ENCODE results near the gene DGKB. TPM values are rescaled to one million over a fixed set of nuclear protein-coding genes. Genes with fewer than 3 reads are reported as not detected.

The DGKB gene
- total and polyA plus RNA-seq, 2 donors (not counting 1 experiment from before 2014, with no cell fraction given), result 0.31 TPM; not detected in 1

- H3K36me3 ChIP-seq (ENCODE audit: control insufficient read depth, insufficient read depth, low read length), result no peaks in the 10 kb centered on the region
- H3K79me2 ChIP-seq (ENCODE audit: control insufficient read depth, insufficient read depth, low read length), result no peaks in the 10 kb centered on the region
- no peak for DNase-seq (ENCODE audit: low read depth in 2 of 2)
- no peak overlapping the region for H3K27ac ChIP-seq (ENCODE audit: insufficient read depth, low read length)
- H4K20me1 ChIP-seq (ENCODE audit: control insufficient read depth, extremely low read depth, insufficient read depth, low read length), result no peaks in the 10 kb centered on the region
- no peaks in the 10 kb centered on the region for H3K27me3 ChIP-seq (ENCODE audit: control insufficient read depth, insufficient read depth, low read length)
- TF ChIP-seq EZH2 (IDR thresholded peaks at IDR 0.05; ENCODE audit: low read length, missing control alignments) (no peak), CTCF (conservative IDR thresholded peaks at IDR 0.05 in 1 of 2, IDR thresholded peaks at IDR 0.05 in 1 of 2; ENCODE audit: low read depth in 1 of 2, low read length in 2 of 2) (no peak)
- no peak overlapping the region for H3K4me3 ChIP-seq (replicated peaks in 1 of 4; ENCODE audit: control extremely low read depth in 1 of 4, insufficient read depth in 1 of 4, low read depth in 3 of 4, low read length in 4 of 4)
- H3K4me1 ChIP-seq (ENCODE audit: control insufficient read depth, extremely low read depth, insufficient read depth, low read length), result no peaks in the 10 kb centered on the region
- H3K9ac ChIP-seq (ENCODE audit: insufficient read depth, low read length), result no peak overlapping the region
- no peak overlapping the region for H2AFZ ChIP-seq (ENCODE audit: low read length)
- no peaks in the 10 kb centered on the region for H3K9me3 ChIP-seq (ENCODE audit: control insufficient read depth, insufficient read depth, low read depth, low read length)
- H3K4me2 ChIP-seq (ENCODE audit: extremely low read depth, insufficient read depth, low read length), result no peak overlapping the region
These were observed 188.3 kb downstream of the DGKB start for GRCh38 chr7:14714161-14714728.

DNA sequence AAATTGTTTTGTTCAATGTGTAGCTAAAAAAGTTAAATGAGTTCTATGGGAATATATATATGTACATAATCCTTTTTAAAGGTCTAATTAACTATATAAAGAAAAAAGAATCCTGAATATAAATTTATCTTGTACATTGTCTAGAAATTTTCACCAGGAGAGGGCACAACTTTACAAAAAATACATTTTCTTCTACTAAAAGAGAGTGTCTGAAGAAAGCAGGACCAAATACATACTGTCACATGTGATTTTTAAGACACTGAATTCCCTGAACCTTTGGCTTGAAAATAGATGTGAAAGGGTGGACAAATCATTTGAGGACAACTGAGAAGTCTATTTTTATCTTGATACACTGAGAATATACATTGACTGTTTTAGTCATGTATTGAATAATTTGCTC, 204.3 kb downstream of the DGKB start:
- no peak for TF ChIP-seq CTCF (conservative IDR thresholded peaks at IDR 0.05 in 1 of 2, IDR thresholded peaks at IDR 0.05 in 1 of 2; ENCODE audit: low read depth in 1 of 2, low read length in 2 of 2)
- H3K4me1 ChIP-seq (ENCODE audit: control insufficient read depth, extremely low read depth, insufficient read depth, low read length), result no peaks in the 10 kb centered on the region
- H3K9me3 ChIP-seq (ENCODE audit: control insufficient read depth, insufficient read depth, low read depth, low read length), result no peaks in the 10 kb centered on the region
- no peak overlapping the region for H2AFZ ChIP-seq (ENCODE audit: low read length)
- H3K4me2 ChIP-seq (ENCODE audit: extremely low read depth, insufficient read depth, low read length), result no peak overlapping the region
- no peak overlapping the region for H3K4me3 ChIP-seq (replicated peaks in 1 of 4; ENCODE audit: control extremely low read depth in 1 of 4, insufficient read depth in 1 of 4, low read depth in 3 of 4, low read length in 4 of 4)
- DNase-seq (ENCODE audit: low read depth in 2 of 2), result peak in 1 of 2 donors; percentile 27
- no peaks in the 10 kb centered on the region for H3K79me2 ChIP-seq (ENCODE audit: control insufficient read depth, insufficient read depth, low read length)
- H3K27me3 ChIP-seq (ENCODE audit: control insufficient read depth, insufficient read depth, low read length), result no peaks in the 10 kb centered on the region
- H3K27ac ChIP-seq (ENCODE audit: insufficient read depth, low read length), result no peak overlapping the region
- H3K36me3 ChIP-seq (ENCODE audit: control insufficient read depth, insufficient read depth, low read length), result no peaks in the 10 kb centered on the region
- no peak overlapping the region for H3K9ac ChIP-seq (ENCODE audit: insufficient read depth, low read length)
- no peaks in the 10 kb centered on the region for H4K20me1 ChIP-seq (ENCODE audit: control insufficient read depth, extremely low read depth, insufficient read depth, low read length)

GRCh38 chr7:14697684-14698083, 204.9 kb downstream of the DGKB start:
- no peak overlapping the region for H3K27ac ChIP-seq (ENCODE audit: insufficient read depth, low read length)
- no peak overlapping the region for H3K4me2 ChIP-seq (ENCODE audit: extremely low read depth, insufficient read depth, low read length)
- DNase-seq (ENCODE audit: low read depth in 2 of 2), result no peak
- no peaks in the 10 kb centered on the region for H3K4me1 ChIP-seq (ENCODE audit: control insufficient read depth, extremely low read depth, insufficient read depth, low read length)
- no peaks in the 10 kb centered on the region for H3K79me2 ChIP-seq (ENCODE audit: control insufficient read depth, insufficient read depth, low read length)
- H3K9me3 ChIP-seq (ENCODE audit: control insufficient read depth, insufficient read depth, low read depth, low read length), result no peaks in the 10 kb centered on the region
- no peak for TF ChIP-seq EZH2 (IDR thresholded peaks at IDR 0.05; ENCODE audit: low read length, missing control alignments)
- no peak for TF ChIP-seq CTCF (conservative IDR thresholded peaks at IDR 0.05 in 1 of 2, IDR thresholded peaks at IDR 0.05 in 1 of 2; ENCODE audit: low read depth in 1 of 2, low read length in 2 of 2)
- H3K9ac ChIP-seq (ENCODE audit: insufficient read depth, low read length), result no peak overlapping the region
- no peak overlapping the region for H3K4me3 ChIP-seq (replicated peaks in 1 of 4; ENCODE audit: control extremely low read depth in 1 of 4, insufficient read depth in 1 of 4, low read depth in 3 of 4, low read length in 4 of 4)
- no peaks in the 10 kb centered on the region for H3K36me3 ChIP-seq (ENCODE audit: control insufficient read depth, insufficient read depth, low read length)
- H3K27me3 ChIP-seq (ENCODE audit: control insufficient read depth, insufficient read depth, low read length), result no peaks in the 10 kb centered on the region
- no peaks in the 10 kb centered on the region for H4K20me1 ChIP-seq (ENCODE audit: control insufficient read depth, extremely low read depth, insufficient read depth, low read length)
- H2AFZ ChIP-seq (ENCODE audit: low read length), result no peak overlapping the region
